Raji (cell line): Measurements from ENCODE around the gene ADGRG7.

Experiments used
- POLR2A ChIP-seq: IDR thresholded peaks from 2 replicates; pipeline ENCODE4 v1.6.1; 2011; ENCODE audit warnings: low read depth, low read length, control low read depth; ENCODE audit not compliant: insufficient read depth

The ADGRG7 gene

GRCh38 chr3:100588251-100588650 is 21.1 kb upstream of the ADGRG7 start:
- no peak for TF ChIP-seq POLR2A

- no peak for TF ChIP-seq POLR2A
Observed at GRCh38 chr3:100590114-100590839, 19.1 kb upstream of the ADGRG7 start.

- no peak for TF ChIP-seq POLR2A
Observed at GRCh38 chr3:100590840-100591147, 18.6 kb upstream of the ADGRG7 start.

GRCh38 chr3:100591411-100591810 is 18.0 kb upstream of the ADGRG7 start:
- TF ChIP-seq POLR2A: no peak

- TF ChIP-seq POLR2A: no peak
Observed at GRCh38 chr3:100600181-100601042, 9.0 kb upstream of the ADGRG7 start.

- TF ChIP-seq POLR2A: no peak
Observed at GRCh38 chr3:100602506-100603444, 6.6 kb upstream of the ADGRG7 start.

- no peak for TF ChIP-seq POLR2A
Observed at GRCh38 chr3:100603469-100603868, 5.9 kb upstream of the ADGRG7 start.

GRCh38 chr3:100605358-100605757 is 4.0 kb upstream of the ADGRG7 start:
- TF ChIP-seq POLR2A: no peak

GRCh38 chr3:100606894-100607512 is 2.4 kb upstream of the ADGRG7 start:
- TF ChIP-seq POLR2A: no peak

- no peak for TF ChIP-seq POLR2A
Observed at GRCh38 chr3:100609963-100610362, 562 bp downstream of the ADGRG7 start.

GRCh38 chr3:100611221-100611620 is 1.8 kb downstream of the ADGRG7 start:
- no peak for TF ChIP-seq POLR2A

- no peak for TF ChIP-seq POLR2A
Observed at GRCh38 chr3:100613721-100614390, 4.5 kb downstream of the ADGRG7 start.

GRCh38 chr3:100614941-100615340 is 5.5 kb downstream of the ADGRG7 start:
- TF ChIP-seq POLR2A: no peak

- TF ChIP-seq POLR2A: no peak
Observed at GRCh38 chr3:100615684-100616083, 6.3 kb downstream of the ADGRG7 start.

GRCh38 chr3:100621251-100621650 is 11.8 kb downstream of the ADGRG7 start:
- no peak for TF ChIP-seq POLR2A

GRCh38 chr3:100627491-100627890 is 18.1 kb downstream of the ADGRG7 start:
- no peak for TF ChIP-seq POLR2A
